OCI-M1 (cell line): ENCODE measurements around the gene BCKDHB.

Source experiments
- DNase-seq: peaks from one replicate; lab custom pipeline; 2025; lab: John Stamatoyannopoulos, UW

BCKDHB gene

DNA sequence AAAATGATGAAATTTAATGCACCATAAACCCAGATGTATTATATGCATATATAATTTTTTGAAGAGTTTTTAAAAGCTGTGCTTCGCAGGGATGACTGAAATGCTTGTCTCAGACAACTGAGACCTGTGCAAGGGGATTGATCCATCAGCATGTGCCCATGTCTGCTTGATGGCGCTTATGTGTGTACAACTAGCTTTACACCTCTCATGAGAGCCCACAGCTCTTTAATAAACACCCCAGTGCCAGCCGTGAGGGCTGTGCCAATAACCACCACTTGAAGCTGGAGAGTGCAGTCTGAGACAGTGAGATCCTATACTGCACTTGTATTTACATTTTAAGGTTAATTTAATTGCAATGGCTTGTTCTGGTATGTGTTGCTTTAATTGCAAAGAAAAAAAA lies 225.5 kb downstream of the BCKDHB start:
- DNase-seq, result no peak

DNA sequence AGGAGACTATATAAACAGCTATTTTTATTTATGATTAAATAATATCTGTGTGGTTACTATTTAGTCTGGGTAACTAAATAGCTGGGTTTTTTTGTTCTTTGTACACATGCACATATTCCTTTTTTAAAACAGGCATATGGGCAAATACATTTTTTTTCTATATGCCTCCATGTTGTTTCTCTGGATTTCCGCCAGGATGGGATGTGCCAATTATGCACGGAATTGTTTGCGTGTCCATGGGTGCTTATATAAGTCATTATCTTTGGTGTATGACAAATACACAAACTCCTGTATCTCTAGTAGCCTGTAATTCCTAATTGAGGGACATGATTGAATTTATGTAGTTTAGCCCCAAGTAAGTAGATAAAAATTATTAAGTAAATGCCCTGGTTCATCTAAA lies 226.9 kb downstream of the BCKDHB start:
- DNase-seq, result no peak

DNA sequence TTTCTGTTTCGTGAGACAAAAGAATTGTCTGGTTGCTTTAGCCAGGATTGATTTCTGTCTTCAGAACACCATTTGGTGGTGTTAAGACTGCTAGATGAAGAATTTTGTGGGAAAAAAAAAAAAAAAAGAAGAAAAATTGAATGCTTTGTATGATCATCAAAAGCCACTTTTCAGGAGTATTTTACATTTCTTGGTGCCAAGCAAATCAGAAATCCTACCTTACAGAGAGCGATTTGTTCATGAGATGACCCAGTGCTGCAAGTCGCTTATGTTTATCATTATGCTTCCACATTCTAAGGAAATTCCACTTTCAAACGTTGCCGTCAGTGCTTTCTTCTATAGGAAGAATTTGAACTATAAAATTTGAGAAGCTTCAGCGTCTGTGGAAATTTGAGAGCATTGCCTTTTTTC lies 228.7 kb downstream of the BCKDHB start:
- peak; percentile 48 for DNase-seq

DNA sequence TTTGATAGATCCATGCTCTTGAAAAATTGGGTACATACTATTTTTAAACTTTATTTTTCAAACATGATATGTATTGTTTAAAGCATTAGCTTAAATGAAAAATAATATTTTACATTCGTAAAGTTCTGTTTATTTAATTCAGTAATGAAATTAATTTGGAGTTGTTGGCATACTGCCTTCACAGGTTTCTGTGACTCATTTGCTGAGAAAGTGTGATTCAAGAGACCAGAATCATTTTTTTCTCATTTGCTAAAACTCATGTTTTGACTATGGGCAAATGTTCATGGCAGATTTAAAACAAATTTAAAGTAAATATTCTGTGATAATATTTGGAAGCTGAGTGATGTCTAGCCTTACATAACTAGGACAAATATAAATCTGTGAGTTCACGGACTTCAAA lies 230.4 kb downstream of the BCKDHB start:
- no peak for DNase-seq

DNA sequence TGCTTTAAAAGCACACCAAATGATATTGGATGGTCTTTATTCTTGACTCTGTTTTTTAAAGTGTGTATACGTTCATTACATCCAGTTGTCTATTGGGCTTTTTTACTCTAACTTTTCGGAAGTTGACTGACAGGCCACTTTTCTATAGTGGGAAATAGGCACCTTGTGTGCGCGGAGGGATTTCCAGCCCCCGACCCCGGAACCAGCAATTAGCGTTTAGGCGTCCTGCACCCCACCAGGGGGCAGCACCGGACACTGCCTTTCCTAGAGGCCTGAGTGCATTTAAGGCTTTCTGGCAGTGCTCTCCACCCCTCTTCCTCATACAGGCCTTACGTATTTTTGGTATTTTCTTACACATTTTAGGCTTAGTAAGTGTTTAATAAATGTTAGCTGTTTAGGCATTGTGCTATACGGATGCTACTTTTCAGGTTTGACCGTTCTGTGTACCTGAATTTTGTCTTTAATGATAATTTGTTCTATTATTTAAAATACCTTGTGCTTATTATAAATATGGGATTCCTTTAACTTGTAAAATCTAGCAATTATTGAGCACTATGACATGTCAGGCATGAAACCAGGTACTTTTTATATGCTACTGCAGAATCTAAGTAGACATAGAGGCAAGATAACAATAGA lies 231.8 kb downstream of the BCKDHB start:
- DNase-seq, result peak; percentile 88

DNA sequence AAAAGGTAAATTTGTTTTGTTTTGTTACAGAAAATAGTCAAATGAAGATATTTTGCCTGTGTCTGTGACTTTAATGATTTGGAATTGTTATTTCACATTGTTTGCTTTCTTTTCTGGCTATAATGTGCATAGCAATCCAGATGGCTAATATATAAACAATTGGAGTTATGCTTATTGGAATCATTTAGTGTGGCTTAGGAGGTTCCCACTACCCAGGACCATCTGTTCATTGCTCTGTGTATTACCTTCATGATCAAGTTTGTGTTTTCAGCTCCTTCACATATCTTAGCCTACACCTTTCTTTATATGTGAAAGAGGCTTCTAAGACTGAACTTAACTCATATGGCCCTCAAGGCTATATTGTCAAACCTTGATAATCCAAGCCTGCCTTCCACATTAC lies 232.9 kb downstream of the BCKDHB start:
- no peak for DNase-seq

DNA sequence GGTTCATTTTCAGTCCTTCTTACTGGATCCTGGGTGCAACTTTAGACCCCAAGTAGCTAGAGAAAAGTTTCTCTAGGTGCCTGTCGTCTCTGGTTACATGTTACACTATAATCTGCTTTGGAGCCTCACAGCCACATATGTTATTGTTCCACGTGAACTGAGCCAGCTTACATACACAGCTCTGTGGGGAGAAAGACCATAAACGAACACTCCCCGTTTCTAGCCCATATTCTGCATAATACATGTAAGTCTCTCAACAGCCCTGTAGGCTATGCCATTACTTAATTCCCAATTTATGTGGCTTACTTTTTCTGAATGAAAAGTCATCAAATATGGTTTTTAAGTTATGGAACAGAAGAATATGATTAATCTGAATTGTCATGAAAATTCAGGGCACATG lies 233.8 kb downstream of the BCKDHB start:
- DNase-seq, result no peak

DNA sequence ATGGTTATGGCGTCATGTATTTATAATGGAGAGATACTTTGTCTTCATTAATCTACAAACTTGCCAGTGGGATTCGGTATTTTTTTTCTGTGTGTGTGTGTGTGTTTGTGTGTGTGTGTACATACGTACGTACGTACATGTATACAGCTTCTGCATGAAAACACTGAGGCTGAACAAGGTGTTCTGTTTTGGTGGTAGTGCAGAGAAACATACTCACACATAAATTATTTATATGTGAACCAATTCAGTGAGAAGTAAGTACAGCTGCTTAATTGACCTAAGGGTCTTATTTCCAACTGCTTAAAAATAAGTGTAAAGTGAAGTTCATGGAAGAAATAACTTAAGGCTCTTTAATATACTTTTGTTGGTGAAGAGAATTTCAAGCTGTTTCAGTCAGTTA lies 234.2 kb downstream of the BCKDHB start:
- no peak for DNase-seq

DNA sequence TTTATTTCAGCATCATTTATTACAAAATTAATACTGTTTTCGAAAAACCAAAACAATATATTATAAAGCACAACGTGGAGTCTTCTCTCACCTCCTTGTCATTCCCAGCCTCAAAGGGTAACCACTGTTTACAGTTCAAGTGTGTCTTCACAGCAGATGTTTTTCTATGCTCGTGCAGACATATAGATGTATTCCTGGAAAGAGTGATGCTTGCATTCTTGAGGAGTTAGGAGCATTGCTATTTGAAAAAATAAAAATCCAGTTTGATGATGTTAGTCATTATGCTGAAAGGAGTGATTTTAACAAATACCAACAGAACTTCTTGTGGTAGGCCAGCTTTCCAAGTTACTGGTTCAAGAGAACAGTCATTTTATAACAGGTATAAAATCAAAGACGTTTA lies 234.9 kb downstream of the BCKDHB start:
- no peak for DNase-seq

DNA sequence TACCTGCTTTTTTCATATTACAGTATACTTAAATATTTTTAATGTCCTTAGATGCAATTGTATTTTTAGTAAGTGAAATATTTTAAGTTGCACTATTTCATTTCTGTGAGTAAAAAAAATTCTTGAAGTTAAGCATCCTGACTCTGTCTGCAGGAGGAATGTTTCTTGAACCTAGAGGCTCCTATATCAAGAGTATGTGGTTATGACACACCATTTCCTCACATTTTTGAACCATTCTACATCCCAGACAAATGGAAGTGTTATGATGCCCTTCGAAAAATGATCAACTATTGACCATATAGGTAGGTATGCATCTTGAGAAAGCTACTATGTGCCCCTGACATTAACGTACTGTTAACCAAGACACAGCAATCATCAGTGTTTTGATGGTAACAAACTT lies 237.0 kb downstream of the BCKDHB start:
- no peak for DNase-seq

DNA sequence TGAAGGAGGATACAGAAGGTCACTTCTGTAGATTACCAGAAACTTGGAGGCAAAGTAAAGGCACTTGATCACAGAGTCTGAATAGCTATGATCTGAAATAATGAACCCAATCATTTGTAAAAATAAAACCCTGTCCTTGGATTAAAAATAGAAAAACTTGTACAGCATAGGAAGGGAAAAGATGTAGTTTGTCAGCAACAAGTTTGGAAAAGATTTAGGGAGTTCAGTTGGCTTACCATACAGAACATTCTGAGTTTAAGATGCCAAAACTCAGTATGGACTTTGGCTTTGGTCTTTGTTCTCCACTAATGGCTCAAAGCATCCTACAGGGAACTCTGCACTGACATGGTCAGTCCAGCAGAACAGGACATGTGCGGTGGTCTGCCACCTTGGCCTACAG lies 240.6 kb downstream of the BCKDHB start:
- DNase-seq, result no peak

DNA sequence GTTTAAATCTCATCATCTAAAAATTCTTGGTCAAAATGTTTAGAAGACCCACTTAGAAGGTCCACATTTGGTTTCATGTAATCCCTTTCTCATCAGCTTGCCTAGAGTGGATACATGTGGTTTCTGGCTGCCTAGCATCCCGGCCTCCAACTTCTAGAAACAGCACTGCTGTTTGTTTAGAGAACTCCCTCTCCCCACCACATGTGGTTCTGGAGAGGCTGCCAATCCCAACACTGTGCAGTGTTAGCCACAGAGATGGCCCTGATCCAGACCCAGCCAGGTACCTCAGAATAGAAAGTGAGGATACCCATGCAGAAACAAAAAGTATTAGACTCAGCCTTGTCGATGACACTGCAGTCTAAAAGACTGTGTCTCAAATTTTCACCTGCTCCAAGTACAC lies 241.8 kb downstream of the BCKDHB start:
- DNase-seq, result no peak

DNA sequence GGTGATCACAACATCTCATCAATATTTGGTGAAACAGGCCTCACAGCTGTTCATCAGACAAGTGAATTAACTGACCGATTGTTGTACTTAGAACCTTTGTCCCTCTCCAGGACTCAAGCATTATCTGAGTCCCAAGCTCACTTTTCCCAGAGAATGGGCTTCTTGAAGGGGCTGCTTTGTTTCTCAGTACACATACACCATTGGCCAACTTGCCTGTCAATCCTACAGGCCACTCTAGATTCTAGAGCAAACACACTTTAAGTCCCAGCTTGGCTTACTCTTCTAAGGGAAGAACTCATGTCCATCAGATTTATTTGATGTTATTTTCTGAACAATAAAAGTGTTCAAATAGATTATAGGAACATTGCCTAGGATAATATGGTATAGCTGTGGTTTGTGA lies 249.5 kb downstream of the BCKDHB start:
- no peak for DNase-seq

DNA sequence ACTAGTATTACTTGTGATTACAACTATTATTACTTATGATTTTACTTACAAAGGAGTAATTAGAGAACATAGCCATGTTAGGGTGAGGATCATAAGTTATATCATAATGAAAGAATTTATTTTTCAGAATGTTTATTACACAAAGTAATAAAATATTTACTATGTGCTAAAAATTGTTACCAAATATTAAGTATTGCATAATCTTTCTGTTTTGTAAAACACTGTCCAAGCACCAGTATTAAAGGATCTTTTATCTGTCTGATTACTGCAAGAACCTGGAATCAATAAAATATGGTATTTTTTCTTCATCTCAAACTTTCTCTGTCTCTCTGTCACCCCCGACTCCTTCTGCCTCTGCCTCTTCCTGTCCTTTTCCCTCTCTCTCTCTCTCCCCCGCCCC lies 250.1 kb downstream of the BCKDHB start:
- no peak for DNase-seq

DNA sequence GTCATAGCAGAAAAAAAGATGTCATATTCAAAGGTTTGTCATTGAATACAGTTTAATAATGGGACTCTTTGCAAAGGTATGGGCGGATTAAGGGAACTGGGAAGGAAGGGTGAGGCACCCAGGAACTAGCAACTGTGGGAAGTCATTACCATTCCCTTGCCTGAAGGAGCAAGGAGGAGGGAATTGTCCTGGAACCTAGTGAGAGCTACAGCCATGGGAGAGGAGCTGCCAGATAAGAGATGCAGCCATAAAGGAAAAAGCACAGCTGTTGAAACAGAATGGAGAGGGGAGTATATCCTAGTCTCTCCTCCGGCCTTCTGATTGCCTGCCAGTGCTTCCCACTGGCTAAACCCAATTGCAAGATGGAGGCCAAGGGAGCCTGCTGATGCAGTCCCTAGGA lies 250.6 kb downstream of the BCKDHB start:
- no peak for DNase-seq

DNA sequence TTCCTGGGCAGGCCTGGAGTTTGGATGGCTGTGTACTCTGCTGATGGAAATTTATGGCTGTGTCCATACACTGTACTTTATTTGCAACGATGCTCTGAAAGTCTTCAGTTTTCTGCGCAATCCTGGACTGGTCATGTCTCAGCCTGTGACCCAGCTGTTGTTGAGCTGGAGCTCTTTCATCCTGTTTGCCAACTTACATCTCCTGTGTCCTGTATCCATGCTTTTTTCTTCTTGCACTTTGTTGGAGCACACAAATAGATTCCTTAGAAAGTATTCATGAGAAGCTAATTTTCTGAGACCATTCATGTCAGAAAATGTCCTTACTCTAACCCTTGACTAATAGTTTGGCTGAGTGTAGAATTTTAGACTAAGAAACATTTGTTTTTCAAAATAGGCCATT lies 251.2 kb downstream of the BCKDHB start:
- no peak for DNase-seq

DNA sequence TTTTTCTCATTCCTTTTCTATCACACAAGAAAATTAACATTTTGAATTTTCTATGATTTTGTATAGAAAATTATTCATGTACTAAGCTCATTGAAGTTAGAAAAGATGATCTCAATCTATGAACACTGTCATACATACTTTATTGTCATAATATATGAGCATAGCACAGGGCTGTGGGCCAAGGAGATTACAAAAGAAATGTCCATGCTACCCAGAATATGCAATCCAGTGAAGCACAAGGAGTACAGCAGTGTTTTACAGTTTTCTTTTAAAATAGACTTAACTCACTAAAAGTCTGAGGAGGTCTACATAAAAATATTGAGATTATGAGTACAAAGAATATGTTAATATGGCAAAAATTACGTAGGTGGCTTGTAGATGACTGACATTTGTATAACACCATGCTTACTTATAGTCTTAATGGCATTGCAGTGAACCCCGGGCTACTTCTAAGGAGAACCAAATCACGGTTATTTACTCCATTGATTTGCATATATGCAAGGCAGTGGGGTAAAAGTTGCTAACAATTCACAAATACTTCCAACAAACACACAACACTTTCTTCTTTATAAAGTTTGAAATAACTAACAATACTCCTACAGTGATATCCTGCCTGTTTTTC lies 257.1 kb downstream of the BCKDHB start:
- no peak for DNase-seq

DNA sequence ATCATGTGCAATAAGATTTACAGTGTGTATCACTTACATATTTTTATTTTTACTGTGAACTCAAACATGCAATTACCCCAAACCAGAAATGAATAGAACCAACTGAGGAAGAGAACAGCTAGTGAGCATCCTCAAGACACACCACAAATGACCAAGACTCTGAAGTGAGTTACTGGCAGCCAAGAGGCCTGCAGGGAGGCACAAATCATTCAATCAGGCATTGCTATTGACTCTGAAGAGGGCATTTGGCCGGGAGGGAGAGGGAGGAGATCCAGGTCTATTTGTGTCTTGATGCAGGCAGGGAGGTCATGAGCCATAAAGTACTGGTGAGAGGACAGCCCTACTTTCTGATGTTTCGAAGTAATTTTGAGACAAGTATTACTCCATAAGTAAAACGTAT lies 257.7 kb downstream of the BCKDHB start:
- no peak for DNase-seq

DNA sequence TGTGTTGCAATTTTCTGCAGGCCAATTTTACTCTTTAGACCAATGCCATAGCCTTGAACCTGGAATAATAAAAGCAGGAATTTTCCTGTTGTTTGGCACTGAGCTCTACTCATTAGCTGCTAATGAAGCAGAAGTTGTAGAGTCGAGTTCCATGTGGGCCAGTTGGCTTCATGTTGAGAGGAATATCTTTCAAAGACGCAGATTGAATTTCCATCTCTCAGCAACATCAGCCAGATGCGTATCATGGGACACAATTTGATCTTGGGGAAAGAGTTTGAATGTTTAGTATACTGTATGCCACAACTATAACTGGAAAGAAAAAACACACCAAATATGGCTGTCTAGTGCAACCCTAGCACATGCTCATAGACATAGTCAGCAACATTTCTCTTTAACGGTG lies 259.6 kb downstream of the BCKDHB start:
- no peak for DNase-seq

DNA sequence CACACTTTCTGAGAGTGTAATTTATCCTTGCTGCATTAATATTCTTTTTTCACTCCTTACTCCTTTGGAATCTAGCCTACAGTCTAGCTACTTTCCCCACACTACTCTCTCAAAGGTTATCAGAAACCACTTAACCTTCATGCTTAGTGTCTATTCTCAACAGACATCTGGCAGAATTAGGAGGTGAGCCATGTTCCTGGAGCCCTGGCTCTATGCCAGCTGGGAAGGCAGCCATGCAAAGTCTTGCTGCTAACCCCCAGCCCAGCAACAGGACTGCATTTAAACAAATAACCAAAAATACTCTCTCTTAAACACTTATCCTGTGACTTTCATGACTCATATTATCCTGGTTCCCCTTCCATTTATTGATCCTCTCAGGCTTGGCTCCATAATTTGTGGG lies 260.2 kb downstream of the BCKDHB start:
- DNase-seq, result no peak

DNA sequence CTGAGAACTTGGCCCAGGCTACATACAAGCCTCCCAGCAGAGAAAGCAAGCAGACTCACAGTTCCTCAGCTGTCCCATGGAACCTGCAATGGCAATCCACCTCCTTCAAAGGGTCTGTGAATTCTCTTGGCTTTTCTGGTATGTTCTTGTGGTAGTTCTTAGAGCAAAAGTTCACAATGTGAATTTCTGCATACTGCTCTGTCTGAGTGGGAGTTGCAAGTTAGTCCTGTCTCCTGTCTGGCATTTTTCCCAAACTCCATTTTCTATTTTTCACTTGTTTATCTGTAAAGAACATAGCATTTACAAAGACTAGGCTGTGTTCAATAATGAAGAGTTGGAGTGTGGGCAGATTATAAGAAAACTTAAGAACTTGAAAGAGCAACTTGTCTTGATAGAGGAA lies 269.9 kb downstream of the BCKDHB start:
- DNase-seq, result no peak

DNA sequence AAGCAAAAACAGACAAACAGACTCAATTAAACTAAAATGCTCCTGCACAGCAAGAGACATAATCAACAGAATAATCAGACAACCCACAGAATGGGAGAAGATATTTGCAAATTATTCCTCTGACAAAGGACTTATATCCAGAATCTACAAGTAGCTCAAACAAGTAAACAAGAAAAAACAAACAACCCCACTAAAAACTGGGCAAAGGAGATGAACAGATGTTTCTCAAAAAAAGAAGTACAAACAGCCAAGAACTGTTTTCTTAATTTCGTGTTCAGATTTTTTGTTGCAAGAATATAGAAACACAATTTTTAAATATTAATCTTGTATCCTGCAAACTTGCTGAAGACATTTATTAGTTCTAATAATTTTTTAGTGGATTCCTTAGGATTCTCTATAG lies 274.1 kb downstream of the BCKDHB start:
- no peak for DNase-seq

DNA sequence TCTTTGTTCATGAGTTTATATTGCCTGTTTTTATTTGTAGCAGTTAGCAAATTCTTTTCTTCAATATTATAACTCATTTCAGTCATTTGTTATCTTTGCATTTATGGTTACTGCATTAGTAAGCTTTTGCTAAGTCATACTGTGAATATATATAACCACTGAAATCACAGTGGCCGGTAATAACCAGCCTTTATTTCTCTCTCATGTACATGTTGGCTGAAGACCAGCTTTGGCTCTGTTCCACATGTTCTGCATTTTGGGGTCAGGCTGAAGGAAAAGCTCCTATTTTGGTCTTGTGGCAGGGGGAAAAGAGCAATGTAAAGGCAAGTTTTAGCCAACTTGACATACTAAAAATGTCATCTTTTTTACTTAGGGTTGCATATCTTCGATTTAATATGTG lies 276.3 kb downstream of the BCKDHB start:
- no peak for DNase-seq

DNA sequence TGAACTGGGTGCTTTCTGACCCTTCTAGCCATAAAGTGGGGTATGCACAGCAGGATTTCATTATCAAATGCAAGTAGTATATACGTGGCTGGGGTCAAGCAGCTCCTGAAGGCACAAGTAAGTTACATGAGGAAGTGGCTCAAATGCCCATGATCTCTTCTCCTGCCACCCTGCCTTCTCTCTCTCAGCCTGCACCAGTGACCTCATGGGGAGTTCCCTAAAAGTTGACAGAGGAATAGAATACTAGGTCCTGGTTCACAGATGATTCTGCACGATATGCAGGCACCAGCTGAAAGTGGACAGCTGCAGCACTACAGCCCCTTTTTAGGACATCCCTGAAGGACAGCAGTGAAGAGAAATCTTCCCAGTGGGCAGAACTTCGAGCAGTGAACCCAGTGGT lies 282.0 kb downstream of the BCKDHB start:
- DNase-seq, result no peak
